Parathyroid adenoma (tissue), 2 donors: ENCODE measurements around the gene WNT3.

Source experiments
- H2AFZ ChIP-seq: fragments of 300-600 bp; sonication (generic); one replicate; pipeline ENCODE4 v1.7.0; 2017; ENCODE audit warnings: antibody characterized with exemption, mild to moderate bottlenecking
- H3K27ac ChIP-seq: fragments of 300-600 bp; sonication (generic); one replicate; pipeline ENCODE4 v1.7.0; 2017
- H3K27me3 ChIP-seq: fragments of 300-600 bp; sonication (generic); one replicate; pipeline ENCODE4 v1.7.0; 2017; ENCODE audit warnings: low read length; ENCODE audit not compliant: control insufficient read depth, insufficient read depth
- H3K36me3 ChIP-seq: fragments of 300-600 bp; sonication (generic); one replicate; pipeline ENCODE4 v1.7.0; 2017; ENCODE audit warnings: low read length; ENCODE audit not compliant: control insufficient read depth, insufficient read depth
- H3K4me1 ChIP-seq: fragments of 300-600 bp; sonication (generic); one replicate; pipeline ENCODE4 v1.7.0; 2017; ENCODE audit warnings: control low read depth
- H3K4me2 ChIP-seq: fragments of 300-600 bp; sonication (generic); one replicate; pipeline ENCODE4 v1.7.0; 2017; ENCODE audit warnings: low read length
- H3K4me3 ChIP-seq: fragments of 300-600 bp; sonication (generic); one replicate; pipeline ENCODE4 v1.7.0; 2017; ENCODE audit warnings: low read depth, low read length
- H3K79me2 ChIP-seq: fragments of 300-600 bp; sonication (generic); one replicate; pipeline ENCODE4 v1.7.0; 2017; ENCODE audit warnings: control low read depth
- H3K9ac ChIP-seq: fragments of 300-600 bp; sonication (generic); one replicate; pipeline ENCODE4 v1.7.0; 2017; ENCODE audit warnings: mild to moderate bottlenecking
- H3K9me3 ChIP-seq: fragments of 300-600 bp; sonication (generic); one replicate; pipeline ENCODE4 v1.7.0; 2017; ENCODE audit warnings: low read length; ENCODE audit not compliant: control insufficient read depth
- CTCF ChIP-seq: fragments of 300-600 bp; sonication (generic); IDR thresholded peaks from one replicate; pipeline ENCODE4 v1.7.0; 2017; ENCODE audit warnings: antibody characterized with exemption, mild to moderate bottlenecking
- donor health status: primary hyperparathyroidism.

Gene WNT3

GRCh38 chr17:46818316-46818928 is at the start of gene WNT3:
Gene WNT3, minus strand, starts transcription at chr17:46818692. Its CDS starts 95 bp downstream, at chr17:46818597.
- peaks cover 8% of the 10 kb centered on the region for H3K4me1 ChIP-seq
- H3K9ac ChIP-seq: no peak within 1 kb of the TSS
- H3K27me3 ChIP-seq: no peaks in the 10 kb centered on the region
- peak within 1 kb of the TSS; percentile 54 for H3K4me3 ChIP-seq
- no peak for TF ChIP-seq CTCF
- no peaks in the 10 kb centered on the region for H3K79me2 ChIP-seq
- no peak within 1 kb of the TSS for H3K27ac ChIP-seq
- no peaks in the 10 kb centered on the region for H3K36me3 ChIP-seq
- no peaks in the 10 kb centered on the region for H3K9me3 ChIP-seq
- peak within 1 kb of the TSS; percentile 78 for H2AFZ ChIP-seq
- peak within 1 kb of the TSS; percentile 81 for H3K4me2 ChIP-seq

- no peak overlapping the region for H3K27ac ChIP-seq
- H3K4me1 ChIP-seq: peaks cover 3% of the 10 kb centered on the region
- no peak overlapping the region for H2AFZ ChIP-seq
- H3K9me3 ChIP-seq: no peaks in the 10 kb centered on the region
- H3K79me2 ChIP-seq: no peaks in the 10 kb centered on the region
- H3K4me3 ChIP-seq: no peak overlapping the region
- no peak overlapping the region for H3K9ac ChIP-seq
- no peaks in the 10 kb centered on the region for H3K27me3 ChIP-seq
- no peak overlapping the region for H3K4me2 ChIP-seq
- no peaks in the 10 kb centered on the region for H3K36me3 ChIP-seq
- no peak for TF ChIP-seq CTCF
These were observed 48.3 kb upstream of the WNT3 start for GRCh38 chr17:46866747-46867146.

- no peak overlapping the region for H3K27ac ChIP-seq
- H3K4me3 ChIP-seq: no peak overlapping the region
- no peaks in the 10 kb centered on the region for H3K36me3 ChIP-seq
- no peak overlapping the region for H2AFZ ChIP-seq
- H3K4me1 ChIP-seq: peaks cover 3% of the 10 kb centered on the region
- no peaks in the 10 kb centered on the region for H3K27me3 ChIP-seq
- TF ChIP-seq CTCF: no peak
- H3K79me2 ChIP-seq: no peaks in the 10 kb centered on the region
- H3K9me3 ChIP-seq: no peaks in the 10 kb centered on the region
- H3K4me2 ChIP-seq: no peak overlapping the region
- no peak overlapping the region for H3K9ac ChIP-seq
These were observed 47.8 kb upstream of the WNT3 start for GRCh38 chr17:46866325-46866724.

GRCh38 chr17:46865100-46865499 is 46.6 kb upstream of the WNT3 start:
- peaks cover 4% of the 10 kb centered on the region for H3K4me1 ChIP-seq
- no peak overlapping the region for H3K9ac ChIP-seq
- H3K9me3 ChIP-seq: no peaks in the 10 kb centered on the region
- H2AFZ ChIP-seq: no peak overlapping the region
- H3K27me3 ChIP-seq: no peaks in the 10 kb centered on the region
- no peak overlapping the region for H3K4me3 ChIP-seq
- no peak overlapping the region for H3K27ac ChIP-seq
- H3K4me2 ChIP-seq: no peak overlapping the region
- no peaks in the 10 kb centered on the region for H3K36me3 ChIP-seq
- no peaks in the 10 kb centered on the region for H3K79me2 ChIP-seq
- no peak for TF ChIP-seq CTCF

- no peak overlapping the region for H3K4me3 ChIP-seq
- no peak for TF ChIP-seq CTCF
- H3K79me2 ChIP-seq: no peaks in the 10 kb centered on the region
- H3K27ac ChIP-seq: no peak overlapping the region
- H3K4me1 ChIP-seq: peaks cover 8% of the 10 kb centered on the region
- no peak overlapping the region for H2AFZ ChIP-seq
- H3K4me2 ChIP-seq: no peak overlapping the region
- no peaks in the 10 kb centered on the region for H3K9me3 ChIP-seq
- no peaks in the 10 kb centered on the region for H3K36me3 ChIP-seq
- no peaks in the 10 kb centered on the region for H3K27me3 ChIP-seq
- H3K9ac ChIP-seq: no peak overlapping the region
These were observed 45.1 kb upstream of the WNT3 start for GRCh38 chr17:46863383-46864121.
